GM19193 (cell line): ENCODE data around the gene FOXR1.

Experiments used
- POLR2A ChIP-seq: IDR thresholded peaks from 4 replicates; pipeline ENCODE4 v1.6.1; 2011; ENCODE audit not compliant: insufficient read depth, insufficient read length; ENCODE audit errors: extremely low read depth

The FOXR1 gene

GRCh38 chr11:118971646-118972045 lies at the start of gene FOXR1:
Gene FOXR1 (plus strand): TSS chr11:118971761. CDS start chr11:118971932, 171 bp downstream.
- TF ChIP-seq POLR2A = no peak

DNA sequence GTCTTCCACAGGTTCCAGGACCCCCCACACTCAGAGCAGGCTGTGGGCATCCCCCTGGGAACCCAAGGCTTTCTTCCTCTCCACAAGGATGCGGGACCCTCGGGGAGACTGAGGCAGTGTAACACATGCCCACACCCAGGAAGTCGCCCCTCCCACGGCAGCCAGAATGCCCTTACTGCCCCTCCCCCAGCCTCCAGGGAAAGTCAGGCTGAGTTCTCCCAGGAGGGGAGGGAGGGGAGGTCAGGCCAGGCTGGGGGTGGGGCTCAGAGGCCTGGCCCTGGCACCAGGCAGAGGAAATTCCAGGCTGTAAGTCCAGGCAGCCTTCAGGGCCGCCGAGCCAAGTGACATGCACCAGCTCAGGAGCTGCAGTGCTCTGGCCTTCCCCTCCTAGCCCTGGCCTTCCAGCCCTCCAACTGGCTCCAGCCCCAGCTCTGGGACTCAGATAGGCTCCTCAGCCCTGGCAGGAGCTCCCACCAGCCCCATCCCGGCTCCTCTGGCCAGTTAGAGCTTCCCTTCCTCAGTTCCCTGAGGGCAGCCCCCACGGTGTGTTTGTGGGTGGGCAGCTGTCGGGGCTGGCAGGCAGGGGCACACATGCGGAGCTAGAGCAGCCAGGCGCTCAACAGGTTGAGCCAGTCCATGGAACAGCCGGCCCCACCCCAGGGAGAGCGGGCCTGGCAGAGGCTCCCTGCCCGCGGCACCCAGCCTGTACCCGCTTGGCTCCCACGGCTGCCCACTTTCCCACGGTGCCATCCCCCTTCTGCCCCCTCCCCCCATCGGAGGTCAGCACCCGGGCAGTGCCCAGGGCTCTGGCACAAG lies 49.4 kb upstream of the FOXR1 start:
- TF ChIP-seq POLR2A = no peak

GRCh38 chr11:118922745-118923627 lies 48.6 kb upstream of the FOXR1 start:
- TF ChIP-seq POLR2A = no peak

DNA sequence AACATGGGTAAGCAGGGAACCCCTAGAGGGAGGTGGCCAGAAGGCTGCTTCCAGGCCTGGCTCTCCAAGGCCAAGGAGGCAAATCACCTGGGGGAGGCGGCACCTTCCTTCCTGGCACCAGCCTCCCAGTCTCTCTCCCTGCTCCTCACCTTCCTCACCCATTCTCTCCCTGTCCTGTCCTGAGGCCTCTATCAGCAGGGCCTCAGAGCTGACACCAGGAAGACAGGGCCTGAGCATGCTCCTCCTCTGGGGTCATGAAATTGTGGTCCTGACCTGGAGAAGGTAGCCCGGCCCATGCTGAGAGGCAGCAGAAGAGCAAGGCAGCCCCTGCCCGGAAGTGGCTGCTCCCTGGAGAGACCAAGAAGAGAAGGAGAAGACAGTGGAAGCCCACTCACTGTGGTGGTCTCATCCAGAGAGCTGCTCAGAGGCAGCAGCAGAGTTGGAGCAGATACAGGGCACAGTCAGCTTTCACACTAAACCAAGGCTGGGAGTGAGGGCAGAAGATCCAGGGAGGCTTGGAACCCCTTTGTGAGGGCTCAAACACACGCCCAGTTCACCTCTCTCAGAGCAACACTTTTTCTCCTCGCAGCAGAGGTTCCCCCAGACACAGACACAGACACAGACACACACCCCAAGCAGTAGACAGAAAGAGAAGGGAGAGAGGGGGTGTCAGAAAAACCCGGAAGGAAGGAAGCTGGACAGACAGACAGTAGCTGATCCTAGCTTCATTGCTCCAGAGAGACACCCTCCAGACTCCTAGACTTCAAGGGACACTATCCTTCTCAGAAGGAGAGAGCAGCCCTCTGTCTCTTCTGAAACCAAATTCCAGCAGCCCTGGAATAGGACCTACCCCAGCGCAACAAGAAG lies 47.6 kb upstream of the FOXR1 start:
- TF ChIP-seq POLR2A = no peak

DNA sequence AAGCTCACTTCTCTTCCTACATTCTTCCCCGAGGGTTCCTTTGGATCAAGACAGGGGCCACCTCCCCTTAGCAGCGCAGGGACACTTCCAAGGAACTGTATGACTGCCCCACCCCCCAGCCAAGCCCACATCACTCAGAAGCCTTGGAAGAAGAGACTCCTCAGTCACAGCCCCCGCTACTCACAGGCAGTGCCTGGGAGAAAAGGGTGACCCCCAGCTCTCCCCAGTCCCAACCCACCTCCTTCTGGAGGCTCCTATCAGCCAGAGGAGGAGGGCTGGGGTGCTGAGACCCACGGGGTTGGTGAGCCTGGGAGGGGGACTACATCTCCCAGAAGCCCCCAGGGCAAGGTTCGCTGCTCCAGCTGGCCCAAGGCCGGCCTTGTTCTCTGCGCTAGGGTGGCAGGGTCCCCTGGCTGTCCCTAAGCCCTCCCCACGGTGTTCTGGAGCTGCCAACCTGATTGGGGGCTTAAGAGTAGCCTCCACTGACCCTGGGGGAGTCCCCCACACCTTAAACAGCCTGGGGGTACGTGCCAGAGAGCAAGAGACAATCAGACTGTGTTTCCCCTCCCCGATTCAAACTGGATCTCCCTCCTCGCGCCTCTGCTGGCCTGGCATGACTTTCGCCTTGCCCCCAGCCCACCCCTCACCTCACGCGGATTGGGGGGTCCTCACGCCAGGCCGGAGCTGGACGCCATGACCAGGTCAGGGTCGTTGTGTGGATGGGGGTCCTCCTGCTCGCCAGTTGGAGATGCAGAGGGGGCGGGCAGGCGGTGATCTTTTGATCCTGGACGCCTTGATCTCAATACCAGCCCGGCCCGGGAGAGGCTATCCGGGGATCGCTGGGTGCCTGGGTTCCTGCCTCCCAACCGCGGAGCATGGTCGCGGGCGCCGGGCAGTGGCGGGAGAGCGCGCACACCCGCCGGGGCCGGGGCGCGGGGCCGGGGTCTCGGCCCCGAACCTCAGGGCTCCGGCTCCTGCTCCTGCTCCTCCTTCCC lies 46.7 kb upstream of the FOXR1 start:
- TF ChIP-seq POLR2A = peak; percentile 31

DNA sequence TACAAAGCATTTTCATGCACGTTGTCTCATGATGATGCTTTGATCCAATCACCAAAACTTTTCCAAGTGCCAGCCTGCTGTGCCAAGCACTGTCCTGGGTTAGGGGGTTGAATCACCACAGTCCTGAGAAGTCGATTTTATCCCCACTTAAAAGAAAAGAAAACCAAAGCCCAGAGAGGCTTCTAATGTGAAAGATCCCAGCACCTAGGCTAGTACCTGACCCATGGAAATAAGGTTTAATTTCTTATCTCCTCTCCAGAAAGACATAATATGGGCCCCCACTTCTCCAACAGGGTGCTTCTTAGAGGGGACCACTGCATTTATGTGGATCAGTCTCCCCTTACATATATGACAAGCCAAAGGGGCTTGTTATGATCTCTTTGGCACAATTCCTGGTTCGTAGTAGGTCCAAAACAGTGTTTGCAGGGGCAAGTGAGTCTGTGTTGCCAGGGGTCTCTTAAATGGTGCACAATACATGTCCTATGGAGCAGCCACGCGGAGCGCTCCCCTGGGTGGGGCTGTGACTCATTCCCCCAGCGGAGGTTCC lies 43.9 kb upstream of the FOXR1 start:
- TF ChIP-seq POLR2A = no peak

- no peak for TF ChIP-seq POLR2A
Observed at GRCh38 chr11:118928101-118928869, 43.3 kb upstream of the FOXR1 start.

- TF ChIP-seq POLR2A = no peak
Observed at GRCh38 chr11:118928870-118929500, 42.6 kb upstream of the FOXR1 start.

- no peak for TF ChIP-seq POLR2A
Observed at GRCh38 chr11:118929501-118930093, 42.0 kb upstream of the FOXR1 start.

- TF ChIP-seq POLR2A = no peak
Observed at GRCh38 chr11:118930094-118930712, 41.4 kb upstream of the FOXR1 start.

DNA sequence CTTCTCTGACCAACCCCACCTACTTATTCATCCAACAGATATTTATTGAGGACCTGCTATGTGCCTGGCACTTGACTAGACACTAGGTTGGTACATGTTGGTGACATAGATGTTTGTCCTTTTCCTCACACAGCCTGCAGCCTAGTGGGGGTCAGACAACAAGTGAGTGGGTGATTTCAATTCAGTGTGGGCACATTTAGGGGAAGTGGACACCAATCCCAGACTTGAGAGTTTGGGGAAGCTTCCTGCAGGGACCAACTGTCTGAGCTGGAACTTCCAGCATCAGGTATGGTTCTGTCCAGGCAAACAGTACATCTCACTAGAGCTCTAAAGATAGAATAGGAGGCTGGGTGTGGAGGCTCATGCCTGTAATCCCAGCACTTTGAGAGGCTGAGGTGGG lies 40.0 kb upstream of the FOXR1 start:
- TF ChIP-seq POLR2A = no peak
